GM18519 (cell line): Measurements from ENCODE around the gene GSK3A.

Source experiments
- ATAC-seq: cut with Tn5 transposase; IDR thresholded peaks from one replicate; pipeline ENCODE4 v1.9.1; 2021; ENCODE audit warnings: mild to moderate bottlenecking, moderate library complexity; ENCODE audit not compliant: unreplicated experiment, low FRiP score

GSK3A gene

GRCh38 chr19:42242512-42243409 lies at the start of gene GSK3A:
Gene GSK3A (minus strand): TSS chr19:42242602. CDS start chr19:42242465, 137 bp downstream.
- peak; percentile 50 for ATAC-seq

DNA sequence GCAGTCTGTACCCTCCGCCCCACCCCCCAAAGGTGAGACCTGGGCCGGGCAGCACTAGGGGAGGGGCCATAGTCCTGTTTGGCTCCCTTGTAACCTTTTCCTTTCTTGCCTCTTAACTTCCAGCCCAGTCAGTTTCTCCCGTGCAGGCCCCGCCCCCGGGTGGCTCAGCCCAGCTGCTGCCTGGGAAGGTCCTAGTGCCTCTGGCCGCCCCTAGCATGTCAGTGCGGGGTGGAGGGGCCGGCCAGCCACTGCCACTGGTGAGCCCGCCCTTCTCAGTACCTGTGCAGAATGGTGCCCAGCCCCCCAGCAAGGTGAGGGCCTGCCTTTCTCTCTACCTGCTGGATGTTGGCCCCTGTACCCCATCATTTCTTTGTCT lies 49.0 kb upstream of the GSK3A start:
- ATAC-seq: no peak

DNA sequence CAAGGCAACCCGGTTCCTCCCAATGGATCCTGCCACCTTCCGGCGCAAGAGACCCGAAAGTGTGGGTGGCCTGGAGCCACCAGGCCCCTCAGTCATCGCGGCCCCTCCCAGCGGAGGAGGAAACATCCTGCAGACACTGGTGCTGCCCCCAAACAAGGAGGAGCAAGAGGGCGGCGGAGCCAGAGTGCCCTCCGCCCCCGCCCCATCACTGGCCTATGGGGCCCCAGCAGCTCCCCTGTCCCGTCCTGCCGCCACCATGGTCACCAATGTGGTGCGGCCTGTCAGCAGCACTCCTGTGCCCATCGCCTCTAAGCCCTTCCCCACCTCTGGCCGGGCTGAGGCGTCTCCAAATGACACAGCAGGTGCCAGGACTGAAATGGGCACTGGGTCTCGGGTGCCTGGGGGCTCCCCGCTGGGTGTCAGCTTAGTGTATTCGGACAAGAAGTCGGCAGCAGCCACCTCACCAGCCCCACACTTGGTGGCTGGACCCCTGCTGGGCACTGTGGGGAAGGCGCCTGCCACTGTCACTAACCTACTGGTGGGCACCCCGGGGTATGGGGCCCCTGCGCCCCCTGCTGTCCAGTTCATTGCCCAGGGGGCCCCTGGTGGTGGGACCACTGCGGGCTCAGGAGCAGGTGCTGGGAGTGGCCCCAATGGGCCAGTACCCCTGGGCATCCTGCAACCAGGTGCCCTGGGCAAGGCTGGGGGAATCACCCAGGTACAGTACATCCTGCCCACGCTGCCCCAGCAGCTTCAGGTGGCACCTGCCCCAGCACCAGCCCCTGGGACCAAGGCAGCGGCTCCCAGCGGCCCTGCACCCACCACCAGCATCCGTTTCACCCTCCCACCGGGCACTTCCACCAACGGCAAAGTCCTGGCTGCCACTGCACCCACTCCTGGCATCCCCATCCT lies 48.4 kb upstream of the GSK3A start:
- ATAC-seq: no peak

DNA sequence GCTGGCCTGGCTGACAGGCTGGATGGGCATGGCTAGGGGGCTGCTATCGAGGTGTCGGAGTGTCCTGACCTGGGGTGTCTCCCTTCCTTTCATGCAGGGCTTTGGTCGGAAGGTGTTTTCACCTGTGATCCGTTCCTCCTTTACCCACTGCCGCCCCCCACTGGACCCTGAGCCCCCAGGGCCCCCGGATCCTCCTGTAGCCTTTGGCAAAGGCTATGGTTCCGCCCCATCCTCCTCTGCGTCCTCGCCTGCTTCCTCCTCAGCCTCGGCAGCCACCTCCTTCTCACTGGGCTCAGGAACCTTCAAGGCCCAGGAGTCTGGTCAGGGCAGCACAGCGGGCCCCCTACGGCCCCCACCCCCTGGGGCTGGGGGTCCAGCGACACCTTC lies 47.7 kb upstream of the GSK3A start:
- no peak for ATAC-seq

GRCh38 chr19:42289556-42290041 lies 47.2 kb upstream of the GSK3A start:
- no peak for ATAC-seq

- no peak for ATAC-seq
These were observed 46.6 kb upstream of the GSK3A start for GRCh38 chr19:42288881-42289555.

DNA sequence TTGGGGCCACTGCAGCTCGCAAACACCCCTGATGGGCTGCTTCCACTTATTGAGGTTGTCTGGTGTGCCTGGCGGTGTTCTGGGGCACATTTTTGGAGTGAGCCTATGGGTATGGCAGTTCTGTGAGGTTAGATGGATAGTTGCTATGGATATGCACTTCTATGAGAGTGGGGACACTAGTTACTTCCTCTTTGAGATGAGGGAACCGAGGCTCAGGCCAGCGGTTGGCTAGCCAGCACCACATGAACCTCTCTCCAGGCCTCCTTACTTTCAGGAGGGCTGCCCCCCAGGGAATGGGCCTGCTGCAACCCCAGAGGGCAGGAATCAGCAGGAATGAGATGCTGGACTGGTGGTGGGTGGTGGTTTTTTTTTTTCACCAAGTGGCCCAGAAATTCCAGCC lies 46.0 kb upstream of the GSK3A start:
- no peak for ATAC-seq

- ATAC-seq: no peak
These were observed 45.4 kb upstream of the GSK3A start for GRCh38 chr19:42287827-42288107.

- ATAC-seq: no peak
These were observed 44.8 kb upstream of the GSK3A start for GRCh38 chr19:42287017-42287826.

DNA sequence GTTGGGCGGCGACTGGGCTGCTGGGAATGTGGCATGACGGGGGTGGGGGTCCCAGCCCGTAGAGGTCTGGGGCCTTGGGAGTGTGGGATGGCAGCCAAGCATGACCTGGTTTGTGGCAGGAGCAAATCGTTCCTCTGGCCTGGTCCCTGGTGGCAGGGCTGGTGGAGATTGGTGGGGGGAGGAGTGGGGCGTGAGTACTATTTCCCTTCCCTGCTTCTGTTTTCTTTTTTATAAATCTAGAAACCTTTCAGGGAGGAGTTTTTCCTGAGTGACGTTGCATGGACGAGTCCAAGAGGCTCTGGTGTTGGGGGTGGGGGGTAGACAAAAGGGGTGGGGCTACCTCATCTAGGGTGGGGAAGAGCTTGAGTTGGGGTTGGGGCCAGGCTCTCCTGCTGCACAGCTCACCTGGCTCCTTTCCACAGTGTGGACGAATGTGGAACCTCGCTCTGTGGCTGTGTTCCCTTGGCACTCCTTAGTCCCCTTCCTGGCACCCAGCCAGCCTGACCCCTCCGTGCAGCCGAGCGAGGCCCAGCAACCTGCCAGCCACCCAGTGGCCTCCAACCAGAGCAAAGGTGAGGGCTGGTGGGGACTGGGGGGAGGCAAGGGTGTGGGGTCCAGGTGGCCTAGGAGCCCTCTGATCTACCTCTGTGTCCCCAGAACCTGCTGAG lies 44.1 kb upstream of the GSK3A start:
- no peak for ATAC-seq

DNA sequence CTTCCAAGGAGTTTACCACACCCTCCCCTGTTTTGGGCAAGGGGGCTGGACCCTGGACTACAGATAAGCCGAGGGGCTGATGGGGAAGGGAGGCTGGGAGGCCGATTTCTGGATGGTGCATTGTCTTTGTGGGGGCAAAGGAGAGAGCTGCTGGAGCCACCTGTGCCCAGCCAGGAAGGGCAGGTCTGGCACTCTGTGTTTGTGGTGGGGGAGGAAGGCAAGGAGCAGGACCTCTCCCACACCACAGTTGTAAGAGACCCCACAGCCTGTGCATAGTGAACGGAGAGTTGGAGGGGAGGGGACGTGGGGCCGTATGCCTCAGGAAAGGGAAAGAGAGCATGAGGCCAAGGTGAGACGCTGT lies 43.6 kb upstream of the GSK3A start:
- ATAC-seq: no peak

GRCh38 chr19:42285541-42285941 lies 43.1 kb upstream of the GSK3A start:
- ATAC-seq: no peak

GRCh38 chr19:42284591-42285341 lies 42.4 kb upstream of the GSK3A start:
- peak; percentile 4 for ATAC-seq

- ATAC-seq: peak; percentile 16
These were observed 41.7 kb upstream of the GSK3A start for GRCh38 chr19:42284066-42284501.

DNA sequence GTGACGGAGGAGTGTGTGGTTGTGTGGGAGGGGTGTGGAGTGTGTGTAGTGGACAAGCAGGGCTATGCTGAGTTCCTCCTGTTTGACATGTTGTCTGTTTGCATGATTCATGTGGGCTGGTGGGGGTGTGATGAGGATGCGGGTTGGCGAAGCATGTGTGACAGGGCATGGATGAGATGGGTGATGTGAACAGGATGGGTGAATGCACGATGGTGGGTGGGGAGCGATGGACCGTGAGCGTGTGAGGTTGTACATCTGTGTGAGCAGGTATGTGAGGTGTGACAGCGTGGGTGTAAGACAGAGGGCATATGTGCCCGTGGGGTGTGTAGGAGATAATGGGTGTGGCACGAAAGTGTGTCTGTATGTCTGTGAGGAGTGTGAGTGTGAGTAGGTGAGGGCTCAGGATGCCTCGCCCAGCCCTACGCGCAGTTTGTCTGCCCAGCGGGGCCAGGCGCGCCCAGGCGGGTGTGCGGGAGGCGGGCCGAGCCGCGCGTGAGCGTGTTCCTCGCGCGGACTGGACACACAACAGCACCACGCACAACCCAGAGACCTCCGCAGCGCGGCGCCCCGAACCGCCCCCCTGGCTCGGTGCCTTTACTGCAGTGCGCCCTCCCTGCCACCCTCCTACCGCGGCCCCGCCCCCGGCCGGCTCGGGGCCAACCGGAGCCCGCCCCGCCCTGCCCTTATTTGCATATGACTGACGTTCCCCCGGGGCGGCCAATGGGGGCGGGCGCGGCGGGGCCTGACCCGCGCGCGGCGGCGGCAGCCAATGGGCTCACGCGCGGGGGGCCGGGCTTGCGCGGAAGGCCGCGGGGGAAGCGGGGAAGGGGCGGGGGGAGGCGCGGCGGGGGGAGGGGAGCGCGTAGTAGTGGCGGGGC lies 41.0 kb upstream of the GSK3A start:
- ATAC-seq: peak; percentile 32

DNA sequence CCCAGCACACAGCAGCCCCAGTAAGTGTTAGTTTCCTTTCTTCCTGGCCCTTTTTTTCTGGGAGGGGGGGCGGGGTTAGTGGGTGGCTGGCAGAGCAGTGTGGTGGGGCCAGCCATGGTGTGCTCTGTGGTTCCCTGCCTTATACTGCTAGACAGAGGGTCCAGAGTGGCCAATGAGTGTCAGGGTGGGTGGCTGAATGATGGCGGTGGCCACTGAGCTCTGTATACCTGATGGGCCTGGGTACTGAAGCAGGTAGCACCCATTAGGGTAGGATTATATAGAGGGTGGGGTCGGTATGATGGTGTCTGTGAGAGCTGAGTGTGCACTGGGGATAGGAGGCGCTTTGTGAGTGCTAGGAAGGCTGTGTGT lies 40.4 kb upstream of the GSK3A start:
- ATAC-seq: no peak

DNA sequence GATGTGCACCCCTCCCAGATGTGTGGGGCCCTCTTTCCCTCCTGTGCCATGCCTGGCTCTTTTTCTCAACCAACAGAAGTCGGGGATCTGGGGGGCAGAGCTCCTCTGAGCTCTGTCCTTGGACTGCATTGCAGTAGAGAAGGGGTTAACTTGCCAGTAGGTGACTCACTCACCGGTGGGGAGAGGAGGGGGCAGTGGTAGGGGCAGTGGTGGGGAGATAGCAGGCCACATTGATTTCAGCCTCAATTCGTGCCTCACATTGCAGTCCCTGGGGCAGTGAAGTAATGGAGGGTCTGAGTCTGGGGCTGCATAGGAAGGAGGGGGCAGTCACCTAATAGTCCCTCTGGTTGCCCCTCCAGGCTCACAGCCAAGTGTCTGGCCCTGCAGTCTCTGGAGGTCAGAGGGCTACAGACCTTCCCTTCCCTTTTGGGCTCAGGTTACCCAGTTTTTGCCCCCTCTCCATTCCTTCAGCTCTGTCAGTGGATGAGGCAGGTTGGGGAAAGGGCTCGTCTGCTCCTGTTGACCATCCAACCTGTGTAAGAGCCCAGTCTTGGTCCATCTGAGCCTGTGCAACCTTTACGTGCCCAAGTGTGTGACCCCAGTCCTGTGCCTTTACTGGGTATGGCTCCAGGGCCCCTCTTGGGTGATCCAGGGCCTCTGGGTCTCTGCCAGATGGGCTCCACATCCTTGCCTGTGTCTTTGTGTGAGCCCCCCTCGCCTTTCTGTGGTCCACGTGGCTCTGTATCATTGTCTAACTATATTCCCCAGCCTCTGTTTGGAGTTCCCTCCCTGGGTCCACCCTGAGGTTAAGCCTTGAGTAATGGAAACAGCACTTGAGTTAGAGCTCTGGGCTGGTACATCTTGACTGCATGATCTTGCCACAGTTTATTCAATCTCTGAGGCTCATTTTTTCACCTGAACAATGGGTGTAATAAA lies 39.7 kb upstream of the GSK3A start:
- ATAC-seq: no peak
